Measurements from ENCODE around the gene RUVBL1. TPM values are rescaled to one million over a fixed set of nuclear protein-coding genes. Genes with fewer than 3 reads are reported as not detected.

The RUVBL1 gene
- total RNA-seq, 1 donor from 2014 or later: 19.7 TPM

DNA sequence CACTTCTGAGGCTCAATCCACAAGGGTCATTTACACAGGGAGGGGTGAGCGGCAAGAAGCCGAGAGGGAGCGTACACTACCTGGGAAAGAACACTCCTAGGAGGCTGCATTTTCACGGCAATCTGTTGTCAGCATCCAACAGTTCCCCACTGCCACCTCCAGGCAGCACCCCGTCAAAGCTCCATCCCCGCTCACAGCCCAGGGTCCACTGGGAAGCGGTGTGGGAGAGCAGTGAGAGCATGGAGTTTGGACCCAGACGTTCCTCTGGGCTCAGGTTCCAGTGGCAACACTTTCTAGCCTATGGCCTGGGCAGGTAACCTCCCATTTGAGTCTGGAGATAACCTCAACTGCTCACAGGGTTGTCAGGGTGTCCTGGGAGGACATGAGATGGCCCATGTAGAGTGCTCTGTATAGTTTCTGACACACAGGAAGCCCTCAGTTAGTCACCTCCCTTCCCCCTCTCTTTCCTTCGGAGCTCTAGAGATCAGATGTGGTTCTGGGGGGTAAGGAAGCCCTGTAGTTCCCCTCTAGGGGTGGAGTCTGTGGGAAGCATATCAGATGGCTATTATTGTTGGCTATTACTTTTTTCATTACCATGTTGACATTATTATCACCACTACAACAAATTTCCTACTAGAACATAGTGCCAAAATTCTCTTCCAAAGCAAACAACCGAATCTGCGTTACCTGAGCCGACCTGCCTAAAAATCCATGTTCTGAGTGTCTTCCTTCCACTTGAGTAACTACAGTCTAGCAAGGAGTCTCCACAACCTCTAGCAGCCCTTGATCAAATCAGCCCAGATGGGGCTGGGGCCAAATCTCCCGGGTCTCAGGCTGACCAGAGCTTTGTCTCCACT lies 29.1 kb downstream of the RUVBL1 start:
- no peak for DNase-seq (ENCODE audit: low spot score)
- intact Hi-C loops (cut with DNase I): loop anchor here (2.0 to 10.0 kb wide), 4 partner anchors 38 to 514 kb away; no protein-coding TSS in a partner anchor

DNA sequence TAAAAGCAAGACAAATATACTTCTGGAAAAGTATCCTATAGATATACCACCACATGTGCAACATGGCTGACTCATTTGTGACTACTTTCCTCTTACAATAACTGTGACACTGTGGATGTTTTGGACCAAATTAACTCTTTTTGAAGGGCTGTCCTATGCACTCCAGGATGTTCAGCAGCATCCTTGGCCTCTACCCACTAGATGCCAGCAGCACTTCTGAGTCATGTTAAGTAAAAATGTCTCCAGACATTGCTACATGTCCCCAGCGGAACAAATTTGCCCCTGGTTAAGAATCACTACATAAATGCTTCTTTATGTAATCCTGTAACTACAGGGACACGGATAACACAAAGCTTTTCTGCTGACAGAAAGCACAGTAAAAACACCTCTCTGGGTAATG lies 32.0 kb downstream of the RUVBL1 start:
- intact Hi-C loops (cut with DNase I): loop anchor here (10.0 kb wide), 1 partner anchor 233 kb away; no protein-coding TSS in a partner anchor
- no peak for DNase-seq (ENCODE audit: low spot score)

DNA sequence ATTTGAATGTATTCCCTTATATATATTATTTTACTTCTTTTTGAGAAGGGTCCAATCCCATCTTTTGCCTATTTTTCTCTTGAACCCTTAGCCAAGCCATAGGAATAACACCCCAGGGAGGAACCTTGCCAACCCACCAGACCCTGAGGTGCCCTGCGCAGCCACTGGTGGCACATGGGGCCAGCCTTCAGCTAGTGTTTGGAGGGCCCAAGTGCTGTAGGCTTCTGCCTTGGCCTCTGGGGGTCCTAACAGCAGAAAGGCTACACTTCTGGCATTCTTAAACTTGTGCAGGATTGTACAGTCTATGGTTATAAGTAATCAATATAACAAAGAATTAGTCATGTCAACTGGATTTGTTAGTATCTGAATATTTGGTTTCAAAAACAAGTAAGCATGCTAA lies 34.5 kb downstream of the RUVBL1 start:
- DNase-seq (ENCODE audit: low spot score): no peak
- intact Hi-C loops (cut with DNase I): no loop called here

DNA sequence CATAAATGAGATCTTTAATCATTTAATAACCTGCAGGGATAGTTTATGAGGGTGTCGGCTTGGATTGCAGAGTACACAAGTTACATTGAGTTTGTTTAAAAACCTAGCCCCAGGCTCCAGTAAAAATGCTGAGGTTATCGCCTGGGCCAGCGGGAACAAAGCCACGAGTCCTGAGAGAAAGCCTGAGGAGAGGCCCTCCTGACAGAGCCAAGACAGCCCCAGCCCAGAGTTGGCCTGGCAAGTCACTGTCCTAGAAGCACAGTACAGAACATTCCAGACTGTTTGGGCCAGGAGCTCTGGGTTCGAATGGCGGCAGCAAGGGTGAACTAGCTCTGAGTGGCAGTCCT lies 39.0 kb downstream of the RUVBL1 start:
- intact Hi-C loops (cut with DNase I): no loop called here
- no peak for DNase-seq (ENCODE audit: low spot score)

DNA sequence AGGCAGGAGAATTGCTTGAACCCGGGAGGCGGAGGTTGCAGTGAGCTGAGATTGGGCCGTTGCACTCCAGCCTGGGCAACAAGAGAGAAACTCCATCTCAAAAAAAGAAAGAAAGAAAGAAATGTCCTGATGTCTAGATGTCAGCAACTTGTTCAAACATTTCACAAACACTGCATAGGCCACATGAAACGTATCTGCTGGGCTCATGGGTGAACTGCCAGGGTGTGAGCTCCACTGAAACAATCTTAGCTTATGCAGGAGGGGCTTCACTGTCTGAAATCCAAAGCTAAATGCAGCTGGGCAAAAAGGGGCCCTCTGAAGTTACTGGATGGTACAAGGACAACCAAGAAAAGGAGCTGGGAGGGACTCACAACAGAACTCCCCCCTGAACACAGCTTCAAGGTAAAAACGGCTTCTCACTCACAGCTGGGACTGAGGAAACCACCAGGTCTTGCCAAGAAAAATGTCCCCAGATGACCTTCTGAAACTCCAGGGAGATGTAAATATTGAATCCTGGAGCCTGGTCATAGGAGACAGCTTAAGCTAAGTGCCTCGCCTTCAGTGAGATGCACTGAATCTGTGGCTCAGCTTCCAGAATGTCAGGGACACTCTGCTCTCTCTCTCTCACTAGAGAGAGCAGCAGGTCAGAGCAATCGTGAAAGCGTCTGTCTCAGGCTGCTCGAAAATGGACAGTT lies 39.5 kb downstream of the RUVBL1 start:
- intact Hi-C loops (cut with DNase I): no loop called here
- DNase-seq (ENCODE audit: low spot score): no peak

DNA sequence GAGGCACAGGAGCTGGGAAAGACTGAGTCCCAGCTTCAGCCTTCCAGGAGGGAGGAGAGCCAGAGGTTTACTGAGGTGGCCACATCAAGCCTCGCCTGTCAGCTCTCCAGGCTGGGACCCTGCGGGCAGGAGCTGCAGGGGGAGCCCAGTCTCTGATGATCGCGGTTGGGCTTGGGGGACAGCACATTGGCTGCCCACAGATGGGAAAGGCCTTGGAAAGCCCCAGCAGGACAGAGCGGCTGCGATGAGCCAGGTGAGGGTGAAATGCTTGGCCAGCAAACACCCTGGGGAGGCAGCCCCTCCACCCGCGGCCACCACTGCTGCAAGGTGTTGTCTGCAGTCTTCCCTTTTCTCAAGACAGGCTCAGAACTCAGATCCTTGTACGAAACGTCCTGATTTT lies 40.2 kb downstream of the RUVBL1 start:
- no peak for DNase-seq (ENCODE audit: low spot score)
- intact Hi-C loops (cut with DNase I): no loop called here

DNA sequence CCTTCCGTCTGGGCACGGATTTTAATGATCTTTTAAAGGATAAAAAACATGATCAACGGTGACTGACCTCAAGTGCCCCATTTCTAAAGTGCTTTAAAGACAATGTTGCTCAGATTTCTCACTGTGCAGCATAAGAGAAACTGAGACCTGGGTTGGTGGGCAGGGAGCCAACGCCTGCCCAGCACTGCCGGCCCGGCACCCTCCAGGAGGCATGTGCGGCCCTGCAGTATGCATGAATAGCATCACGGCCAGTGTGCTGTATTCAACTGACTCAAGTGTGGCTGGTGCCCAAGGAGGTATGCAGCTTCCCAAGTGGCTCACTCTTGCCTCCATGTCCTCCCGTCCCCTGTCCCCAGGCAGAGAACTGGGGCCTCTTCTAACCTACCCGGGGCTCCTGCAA lies 41.1 kb downstream of the RUVBL1 start:
- intact Hi-C loops (cut with DNase I): no loop called here
- DNase-seq (ENCODE audit: low spot score): no peak

DNA sequence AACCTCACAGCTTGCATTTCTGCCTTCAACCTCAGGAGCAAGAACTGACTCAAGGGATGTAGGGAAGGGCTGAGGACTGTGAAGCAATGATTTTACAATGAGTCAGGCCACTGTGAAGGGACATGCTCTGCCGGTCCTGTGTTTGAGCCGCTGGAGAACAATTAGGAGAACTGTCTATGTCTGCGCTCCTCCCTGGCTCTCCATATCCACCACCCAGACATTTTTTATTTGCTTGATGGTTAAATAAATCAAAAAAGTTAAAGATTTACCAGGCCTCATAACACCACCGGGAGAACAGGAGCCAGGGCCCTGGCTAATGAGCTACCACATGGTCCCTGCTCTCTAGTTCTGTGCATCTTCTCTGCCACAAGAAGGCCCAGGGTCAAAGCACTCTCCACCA lies 41.8 kb downstream of the RUVBL1 start:
- DNase-seq (ENCODE audit: low spot score): no peak
- intact Hi-C loops (cut with DNase I): no loop called here

DNA sequence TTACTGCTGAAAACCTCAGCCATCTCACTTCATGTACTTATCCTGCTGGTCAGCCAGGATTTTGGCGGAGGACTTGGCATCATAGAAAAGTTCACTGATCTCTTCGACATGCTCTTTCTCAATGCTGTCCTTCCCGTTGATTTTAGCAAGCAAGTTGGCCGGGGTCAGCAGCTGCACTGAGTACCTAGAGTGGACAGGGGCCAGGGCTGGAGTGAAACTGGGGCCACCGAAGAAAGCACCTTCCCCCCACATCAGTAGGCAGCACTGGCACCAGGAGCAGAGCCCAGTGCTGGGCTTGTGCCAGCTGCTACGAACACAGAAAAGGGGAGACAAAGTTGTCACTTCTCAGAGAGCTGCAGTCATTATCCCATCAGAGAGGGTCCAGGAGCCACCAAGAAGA lies 42.4 kb downstream of the RUVBL1 start:
- intact Hi-C loops (cut with DNase I): no loop called here
- no peak for DNase-seq (ENCODE audit: low spot score)

DNA sequence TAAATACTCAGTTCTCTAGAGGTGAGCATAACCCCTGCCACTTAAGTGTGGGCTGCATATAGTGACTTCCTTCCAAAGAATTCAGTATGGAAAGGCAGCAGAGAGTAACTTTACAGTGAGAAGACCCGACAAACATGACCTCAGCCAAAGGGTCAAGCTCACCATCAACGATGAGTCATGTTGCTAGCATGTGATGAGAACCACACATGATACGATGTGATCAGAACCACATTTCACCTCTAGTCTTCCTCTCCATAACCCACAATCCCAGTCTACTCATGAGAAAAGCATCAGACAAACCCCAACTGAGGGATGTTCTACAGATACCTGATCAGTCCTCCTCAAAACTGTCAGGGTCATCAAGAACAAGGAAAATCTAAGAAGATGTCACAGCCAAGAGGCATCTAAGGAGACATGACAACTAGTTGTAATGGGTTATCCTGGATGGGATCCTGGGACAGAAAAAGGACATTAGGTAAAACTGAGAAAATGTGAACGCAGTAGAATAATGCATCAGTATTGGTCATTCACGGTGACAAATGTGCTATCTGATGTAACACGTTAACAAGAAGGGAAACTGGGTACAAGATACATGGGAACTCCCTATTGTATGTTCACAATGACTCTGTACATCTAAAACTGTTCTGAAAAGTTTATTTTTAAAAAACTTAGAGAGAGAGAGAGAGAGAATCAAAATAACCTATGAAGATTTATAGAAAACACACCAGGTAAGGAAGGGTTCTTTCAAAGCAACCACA lies 43.1 kb downstream of the RUVBL1 start:
- DNase-seq (ENCODE audit: low spot score): no peak
- intact Hi-C loops (cut with DNase I): no loop called here

DNA sequence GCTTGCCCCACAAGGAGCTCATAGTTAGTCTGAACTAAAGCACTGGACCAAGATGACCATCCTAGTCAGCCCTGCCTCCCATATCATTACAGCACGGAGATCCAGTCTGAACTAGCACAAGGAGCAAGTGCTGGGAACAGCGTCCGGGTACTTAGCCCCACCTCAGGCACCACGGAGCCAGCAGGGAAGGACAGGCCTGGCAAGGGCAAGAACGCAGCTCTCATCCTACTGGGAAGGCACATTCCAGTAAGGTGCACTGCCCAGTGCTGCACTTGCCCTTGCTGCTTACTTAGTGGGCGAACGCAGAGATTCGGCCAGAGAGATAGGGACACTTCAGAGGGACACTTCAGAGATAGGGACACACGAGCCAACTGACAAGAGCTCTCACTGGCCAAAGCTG lies 43.8 kb downstream of the RUVBL1 start:
- intact Hi-C loops (cut with DNase I): loop anchor here (5.0 kb wide), 1 partner anchor 42 kb away; the partner anchor contains the start of gene RUVBL1
- no peak for DNase-seq (ENCODE audit: low spot score)

DNA sequence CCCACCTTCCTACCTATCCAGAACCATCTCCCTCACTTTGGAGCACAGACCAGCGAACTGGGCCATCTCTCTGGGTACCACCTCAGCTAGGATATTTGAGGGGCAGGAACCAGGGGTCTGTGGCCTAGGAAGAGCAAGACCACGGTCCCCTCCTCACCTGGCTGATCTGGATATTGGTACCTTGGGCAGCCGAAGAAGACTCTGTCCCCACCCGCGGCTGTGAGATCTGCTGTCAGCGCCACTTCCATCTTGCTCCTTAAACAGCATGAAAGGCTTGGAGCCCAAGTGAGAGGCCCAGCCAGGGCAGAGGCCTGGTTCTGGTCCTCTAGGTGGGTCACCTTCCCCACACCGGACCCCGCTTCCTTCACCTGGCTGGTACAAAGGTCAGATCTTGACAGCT lies 44.7 kb downstream of the RUVBL1 start:
- intact Hi-C loops (cut with DNase I): loop anchor here (5.0 kb wide), 1 partner anchor 43 kb away; the partner anchor contains the start of gene RUVBL1
- DNase-seq (ENCODE audit: low spot score): no peak

DNA sequence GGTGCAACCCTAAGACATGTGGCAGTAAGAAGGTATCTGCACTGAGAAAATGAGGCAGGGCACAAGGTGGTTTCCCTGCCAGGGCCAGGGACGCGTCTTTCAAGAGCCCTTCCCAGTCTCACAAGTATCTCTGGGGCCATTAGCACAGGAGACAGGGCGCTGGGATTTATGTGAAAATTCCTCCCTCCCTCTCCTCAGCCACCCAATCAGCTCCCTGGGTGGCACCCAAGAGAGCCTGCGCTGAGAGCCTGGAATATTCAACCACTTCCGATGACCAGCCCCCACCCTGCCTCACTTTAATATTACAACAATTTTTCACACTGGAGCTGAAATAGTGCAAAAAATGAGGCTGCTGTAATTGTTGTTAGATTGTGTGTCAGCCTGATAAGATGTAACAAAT lies 45.3 kb downstream of the RUVBL1 start:
- intact Hi-C loops (cut with DNase I): loop anchor here (5.0 kb wide), 1 partner anchor 44 kb away; the partner anchor contains the start of gene RUVBL1
- DNase-seq (ENCODE audit: low spot score): no peak

DNA sequence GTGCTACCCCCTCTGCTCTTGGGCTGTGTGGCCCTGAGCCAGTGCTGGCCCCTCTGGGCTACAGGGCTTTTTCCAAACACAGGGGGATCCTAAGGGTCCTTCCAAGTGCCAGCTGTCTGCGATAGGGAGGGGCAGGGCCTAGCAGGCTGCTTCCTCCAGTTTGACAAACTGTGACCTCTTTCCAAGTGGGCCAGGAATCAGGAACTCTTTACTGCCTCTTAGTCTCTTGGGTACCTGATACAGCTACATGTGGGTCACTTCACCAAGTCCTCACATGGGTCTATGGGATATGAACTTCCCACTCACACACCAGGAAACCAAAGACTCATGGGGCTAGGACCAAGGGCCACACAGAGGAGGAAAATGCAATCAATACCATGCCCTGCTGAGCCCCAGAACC lies 45.9 kb downstream of the RUVBL1 start:
- intact Hi-C loops (cut with DNase I): loop anchor here (5.0 kb wide), 1 partner anchor 45 kb away; the partner anchor contains the start of gene RUVBL1

DNA sequence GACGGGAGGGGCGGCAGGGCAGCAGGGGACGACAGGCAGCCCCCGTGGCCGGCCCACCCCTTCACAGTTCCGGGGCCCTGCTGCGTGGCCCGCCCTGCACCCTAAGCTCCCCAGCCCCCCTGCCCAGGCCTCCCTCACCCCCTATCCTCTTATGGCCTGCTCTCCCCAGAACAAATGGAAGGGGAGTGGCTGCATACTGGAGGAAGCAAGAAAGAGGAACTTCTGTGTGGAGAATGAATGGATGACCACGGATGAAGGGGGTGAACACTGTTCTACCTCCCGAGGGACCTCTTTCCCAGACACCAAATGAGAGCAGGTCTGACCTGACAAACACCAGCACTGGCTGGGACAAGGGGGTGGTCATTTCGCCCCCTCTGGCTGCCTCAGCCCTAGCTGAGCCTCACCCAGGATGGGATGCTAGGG lies 46.4 kb downstream of the RUVBL1 start:
- DNase-seq (ENCODE audit: low spot score): no peak
- intact Hi-C loops (cut with DNase I): loop anchor here (5.0 kb wide), 1 partner anchor 45 kb away; the partner anchor contains the start of gene RUVBL1

More for the DNA sequence above, 45.9 kb downstream of the RUVBL1 start:
- no peak for DNase-seq (ENCODE audit: low spot score)

DNA sequence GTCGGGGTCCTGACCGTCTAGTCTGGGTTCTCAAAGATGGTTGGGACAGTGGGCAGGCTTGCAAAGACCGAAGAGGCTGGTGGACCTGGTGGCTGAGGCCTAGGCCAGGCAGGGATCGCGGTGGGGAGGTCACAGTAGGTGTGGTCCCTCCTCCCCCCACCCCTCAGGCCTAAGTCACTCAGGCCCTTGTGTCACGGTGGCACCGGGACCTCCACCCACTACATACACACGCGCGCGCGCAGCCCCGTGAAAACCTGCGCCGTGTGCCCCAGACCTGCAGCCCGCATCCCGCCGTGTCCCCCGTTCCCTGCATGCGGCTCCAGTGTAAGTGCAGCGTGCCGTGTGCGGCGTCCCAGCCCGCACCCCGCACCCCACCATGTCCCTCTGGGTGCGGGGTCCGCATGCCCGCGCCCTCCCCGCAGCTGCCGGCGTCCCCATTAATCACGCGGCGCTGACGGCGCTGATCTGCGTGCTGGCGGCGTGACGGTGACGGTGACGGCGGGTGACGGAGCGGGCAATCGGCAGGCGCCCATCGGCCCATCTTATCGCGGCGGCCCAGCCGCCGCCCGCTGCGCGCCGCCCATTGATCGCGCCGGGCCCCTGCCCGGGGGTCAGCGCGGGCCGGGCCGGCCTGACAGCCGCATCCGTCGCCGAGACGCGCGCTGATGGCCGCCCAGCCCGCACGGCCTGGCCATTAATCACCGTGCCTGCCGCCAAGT lies 47.0 kb downstream of the RUVBL1 start:
- peak; percentile 86 for DNase-seq (ENCODE audit: low spot score)
- intact Hi-C loops (cut with DNase I): loop anchor here (5.0 kb wide), 1 partner anchor 46 kb away; the partner anchor contains the start of gene RUVBL1

DNA sequence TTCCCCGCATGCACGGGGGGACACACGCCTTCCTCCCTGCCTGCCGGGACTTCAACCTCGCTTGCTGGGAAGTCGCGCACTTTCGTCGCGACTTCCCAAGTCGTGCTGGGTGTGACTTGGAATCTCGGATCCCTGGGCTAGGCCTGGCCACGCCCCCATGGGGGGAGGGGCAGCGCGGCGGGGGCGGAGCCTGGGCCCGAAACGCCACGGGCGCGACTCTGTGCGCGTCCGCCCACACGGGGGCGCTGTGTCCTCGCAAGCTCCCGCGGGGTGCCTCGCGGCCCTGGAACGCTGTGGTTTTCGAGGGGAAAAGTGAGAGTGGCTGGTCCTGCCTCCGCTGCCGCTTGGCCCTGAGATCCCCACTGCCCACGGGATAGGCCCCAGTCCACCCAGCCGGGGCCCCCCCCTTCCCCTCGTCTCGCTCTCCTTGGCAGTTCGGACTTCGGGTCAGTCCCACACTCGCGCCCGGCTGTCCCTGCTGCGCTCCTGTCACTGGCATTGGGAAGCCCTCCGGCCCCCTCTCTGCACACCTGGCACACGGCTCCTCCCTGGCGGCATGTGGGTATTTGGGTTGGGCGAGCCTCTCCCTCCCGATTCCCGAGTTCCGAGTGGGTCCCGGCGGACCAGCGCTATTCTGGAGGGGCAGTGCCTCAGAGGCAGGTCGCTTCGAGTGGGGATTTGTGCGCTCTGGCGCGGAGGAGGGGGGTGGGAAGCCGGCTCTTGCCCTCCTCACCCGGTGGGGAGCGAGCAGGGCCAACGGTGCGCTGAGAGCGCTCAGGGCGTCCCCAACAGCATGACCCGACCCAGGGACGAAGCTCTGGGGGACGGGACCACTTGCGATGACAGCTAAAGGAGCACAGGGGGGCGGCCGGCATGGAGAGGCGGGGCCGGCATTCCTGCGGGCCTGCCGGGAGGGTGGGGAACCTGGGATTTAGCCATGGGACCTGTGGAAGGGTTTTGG lies 47.8 kb downstream of the RUVBL1 start:
- intact Hi-C loops (cut with DNase I): loop anchor here (5.0 kb wide), 1 partner anchor 46 kb away; the partner anchor contains the start of gene RUVBL1
- DNase-seq (ENCODE audit: low spot score): peak; percentile 95
